HFFc6 (cell line): ENCODE data around the gene FARS2. TPM values are rescaled to one million over a fixed set of nuclear protein-coding genes. Genes with fewer than 3 reads are reported as not detected.

Experiments used
- DNase-seq: peaks from one replicate; pipeline ENCODE4 v3.0.0-alpha.2; 2018
- H3K27ac Mint-ChIP-seq: 2 replicates; pipeline ENCODE4 v1.8.0; 2020; ENCODE audit warnings: mild to moderate bottlenecking, mixed read lengths
- H3K27me3 Mint-ChIP-seq: 2 replicates; pipeline ENCODE4 v1.8.0; 2021; ENCODE audit warnings: mild to moderate bottlenecking, moderate library complexity, mixed read lengths; ENCODE audit not compliant: insufficient read depth
- H3K36me3 Mint-ChIP-seq: 2 replicates; pipeline ENCODE4 v1.8.0; 2021; ENCODE audit warnings: low read depth, mixed read lengths
- H3K4me1 Mint-ChIP-seq: 2 replicates; pipeline ENCODE4 v1.8.0; 2020; ENCODE audit warnings: low read depth, mixed read lengths
- H3K4me3 Mint-ChIP-seq: 2 replicates; pipeline ENCODE4 v1.8.0; 2020; ENCODE audit warnings: mild to moderate bottlenecking, moderate library complexity, mixed read lengths
- H3K9me3 Mint-ChIP-seq: 2 replicates; pipeline ENCODE4 v1.8.0; 2020; ENCODE audit warnings: mild to moderate bottlenecking, mixed read lengths
- CTCF ChIP-seq: fragments of 200-600 bp; sonication (generic); IDR thresholded peaks from 2 replicates; pipeline ENCODE4 v1.5.0; 2021; ENCODE audit warnings: antibody characterized with exemption, mild to moderate bottlenecking
- total RNA-seq, 6 experiments: library from RNA; stranded (reverse); fragmentation: NEBNext Ultra II Directional; extraction: Animal tissue kit (Norgen Biotek cat#: 25700); gene quantifications; 2 replicates in 1 of 6; 3 replicates in 5 of 6; pipeline ENCODE4 v1.2.3, GENCODE V29; 2021

Gene FARS2
- total RNA-seq, 6 experiments from 2014 or later: 11.5 to 16.4 (median 13.1) TPM

DNA sequence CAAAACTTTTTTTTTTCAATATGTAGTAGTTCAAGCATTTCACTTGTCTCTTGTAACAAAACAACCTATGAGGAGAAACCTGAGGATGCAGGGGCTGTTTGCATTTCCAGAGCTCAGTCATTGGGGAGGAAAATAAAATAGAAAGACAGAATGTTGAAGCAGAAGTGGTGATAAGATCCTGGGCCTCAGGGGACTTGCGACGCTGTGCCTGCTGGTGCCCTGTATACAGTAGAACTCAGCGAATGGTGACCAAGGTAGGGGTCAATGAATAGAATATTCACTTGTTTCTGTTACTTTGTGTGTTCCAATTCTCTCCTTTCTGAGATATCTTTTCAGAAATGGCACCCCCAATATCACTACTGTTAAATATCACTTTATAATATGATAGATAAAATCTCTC lies 271.6 kb downstream of the FARS2 start:
- no peak for DNase-seq
- no peaks in the 10 kb centered on the region for H3K9me3 Mint-ChIP-seq
- peaks cover 24% of the 10 kb centered on the region for H3K4me1 Mint-ChIP-seq
- no peak overlapping the region for H3K4me3 Mint-ChIP-seq
- H3K27me3 Mint-ChIP-seq: no peaks in the 10 kb centered on the region
- no peak overlapping the region for H3K27ac Mint-ChIP-seq
- H3K36me3 Mint-ChIP-seq: peaks cover 12% of the 10 kb centered on the region; the same call in 1 of the 2 replicates
- no peak for TF ChIP-seq CTCF

GRCh38 chr6:5534643-5535042 lies 273.3 kb downstream of the FARS2 start:
- Mint-ChIP-seq H3K27me3 (no peaks in the 10 kb centered on the region), H3K9me3 (no peaks in the 10 kb centered on the region), H3K4me3 (no peak overlapping the region), H3K27ac (no peak overlapping the region), H3K4me1 (peaks cover 23% of the 10 kb centered on the region), H3K36me3 (0 out of 2 replicates have a peak, but pooled peaks cover 5% of the 10 kb centered on the region)
- TF ChIP-seq CTCF: no peak
- DNase-seq: no peak

- H3K4me1 Mint-ChIP-seq: peaks cover 29% of the 10 kb centered on the region
- no peak for DNase-seq
- no peak overlapping the region for H3K27ac Mint-ChIP-seq
- no peaks in the 10 kb centered on the region for H3K9me3 Mint-ChIP-seq
- TF ChIP-seq CTCF: no peak
- no peak overlapping the region for H3K4me3 Mint-ChIP-seq
- no peaks in the 10 kb centered on the region for H3K27me3 Mint-ChIP-seq
- H3K36me3 Mint-ChIP-seq: 0 out of 2 replicates have a peak, but pooled peaks cover 5% of the 10 kb centered on the region
Observed at GRCh38 chr6:5536644-5537043, 275.3 kb downstream of the FARS2 start.

DNA sequence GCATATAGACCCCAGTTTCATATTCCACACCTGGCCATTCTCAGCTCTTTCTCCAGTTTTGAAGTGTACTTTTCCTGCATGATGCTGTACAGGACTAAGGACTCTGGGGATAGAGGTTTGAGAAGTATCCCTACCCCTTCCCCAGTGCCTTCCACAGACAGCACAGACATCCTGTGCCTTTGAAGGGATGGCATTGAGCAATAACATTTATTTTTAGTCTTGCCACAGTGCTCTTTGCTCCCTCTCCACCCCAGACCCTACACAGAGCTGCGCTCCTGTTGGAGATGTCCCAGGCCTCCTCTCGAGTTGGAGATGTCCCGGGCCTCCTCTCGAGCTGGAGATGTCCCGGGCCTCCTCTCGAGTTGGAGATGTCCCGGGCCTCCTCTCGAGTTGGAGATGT lies 275.8 kb downstream of the FARS2 start:
- Mint-ChIP-seq H3K9me3 (no peaks in the 10 kb centered on the region), H3K4me1 (peaks cover 29% of the 10 kb centered on the region), H3K4me3 (no peak overlapping the region), H3K27me3 (no peaks in the 10 kb centered on the region), H3K36me3 (0 out of 2 replicates have a peak, but pooled peaks cover 5% of the 10 kb centered on the region), H3K27ac (no peak overlapping the region)
- TF ChIP-seq CTCF: no peak
- DNase-seq: no peak

- Mint-ChIP-seq H3K9me3 (no peaks in the 10 kb centered on the region), H3K27me3 (no peaks in the 10 kb centered on the region), H3K27ac (peak overlapping the region; percentile 39), H3K4me3 (peak overlapping the region; percentile 14; the same call in 1 of the 2 replicates), H3K36me3 (0 out of 2 replicates have a peak, but pooled peaks cover 5% of the 10 kb centered on the region), H3K4me1 (peaks cover 29% of the 10 kb centered on the region)
- DNase-seq: peak; percentile 53
- no peak for TF ChIP-seq CTCF
Observed at GRCh38 chr6:5537967-5538366, 276.7 kb downstream of the FARS2 start.

GRCh38 chr6:5540370-5540769 lies 279.1 kb downstream of the FARS2 start:
- DNase-seq: no peak
- H3K27ac Mint-ChIP-seq: no peak overlapping the region
- peaks cover 29% of the 10 kb centered on the region for H3K4me1 Mint-ChIP-seq
- peaks cover 9% of the 10 kb centered on the region; the same call in 1 of the 2 replicates for H3K36me3 Mint-ChIP-seq
- H3K27me3 Mint-ChIP-seq: no peaks in the 10 kb centered on the region
- no peaks in the 10 kb centered on the region for H3K9me3 Mint-ChIP-seq
- no peak overlapping the region for H3K4me3 Mint-ChIP-seq
- TF ChIP-seq CTCF: no peak
